GM12874 (cell line): ENCODE data around the gene OTUD1.

ENCODE experiments used
- TF ChIP-seq, protein P1 (sequence below): IDR thresholded peaks from 2 replicates; pipeline ENCODE4 v1.5.1; 2011; ENCODE audit warnings: low read depth, mild to moderate bottlenecking, control low read depth, low read length, moderate library complexity; ENCODE audit not compliant: insufficient read depth

OTUD1 gene, protein sequence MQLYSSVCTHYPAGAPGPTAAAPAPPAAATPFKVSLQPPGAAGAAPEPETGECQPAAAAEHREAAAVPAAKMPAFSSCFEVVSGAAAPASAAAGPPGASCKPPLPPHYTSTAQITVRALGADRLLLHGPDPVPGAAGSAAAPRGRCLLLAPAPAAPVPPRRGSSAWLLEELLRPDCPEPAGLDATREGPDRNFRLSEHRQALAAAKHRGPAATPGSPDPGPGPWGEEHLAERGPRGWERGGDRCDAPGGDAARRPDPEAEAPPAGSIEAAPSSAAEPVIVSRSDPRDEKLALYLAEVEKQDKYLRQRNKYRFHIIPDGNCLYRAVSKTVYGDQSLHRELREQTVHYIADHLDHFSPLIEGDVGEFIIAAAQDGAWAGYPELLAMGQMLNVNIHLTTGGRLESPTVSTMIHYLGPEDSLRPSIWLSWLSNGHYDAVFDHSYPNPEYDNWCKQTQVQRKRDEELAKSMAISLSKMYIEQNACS

GRCh38 chr10:23438547-23439451, at the start of gene OTUD1:
Gene OTUD1, plus strand, starts transcription at chr10:23439075. Its CDS starts 383 bp downstream, at chr10:23439458.
- TF ChIP-seq, protein P1, sequence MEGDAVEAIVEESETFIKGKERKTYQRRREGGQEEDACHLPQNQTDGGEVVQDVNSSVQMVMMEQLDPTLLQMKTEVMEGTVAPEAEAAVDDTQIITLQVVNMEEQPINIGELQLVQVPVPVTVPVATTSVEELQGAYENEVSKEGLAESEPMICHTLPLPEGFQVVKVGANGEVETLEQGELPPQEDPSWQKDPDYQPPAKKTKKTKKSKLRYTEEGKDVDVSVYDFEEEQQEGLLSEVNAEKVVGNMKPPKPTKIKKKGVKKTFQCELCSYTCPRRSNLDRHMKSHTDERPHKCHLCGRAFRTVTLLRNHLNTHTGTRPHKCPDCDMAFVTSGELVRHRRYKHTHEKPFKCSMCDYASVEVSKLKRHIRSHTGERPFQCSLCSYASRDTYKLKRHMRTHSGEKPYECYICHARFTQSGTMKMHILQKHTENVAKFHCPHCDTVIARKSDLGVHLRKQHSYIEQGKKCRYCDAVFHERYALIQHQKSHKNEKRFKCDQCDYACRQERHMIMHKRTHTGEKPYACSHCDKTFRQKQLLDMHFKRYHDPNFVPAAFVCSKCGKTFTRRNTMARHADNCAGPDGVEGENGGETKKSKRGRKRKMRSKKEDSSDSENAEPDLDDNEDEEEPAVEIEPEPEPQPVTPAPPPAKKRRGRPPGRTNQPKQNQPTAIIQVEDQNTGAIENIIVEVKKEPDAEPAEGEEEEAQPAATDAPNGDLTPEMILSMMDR = no peak

GRCh38 chr10:23390809-23391208, 48.1 kb upstream of the OTUD1 start:
- TF ChIP-seq, protein P1 = no peak

- TF ChIP-seq, protein P1 = no peak
These were observed 47.1 kb upstream of the OTUD1 start for GRCh38 chr10:23391821-23392220.

- TF ChIP-seq, protein P1 = no peak
These were observed 43.9 kb upstream of the OTUD1 start for GRCh38 chr10:23395017-23395416.

GRCh38 chr10:23396695-23397094, 42.2 kb upstream of the OTUD1 start:
- TF ChIP-seq, protein P1 = no peak

DNA sequence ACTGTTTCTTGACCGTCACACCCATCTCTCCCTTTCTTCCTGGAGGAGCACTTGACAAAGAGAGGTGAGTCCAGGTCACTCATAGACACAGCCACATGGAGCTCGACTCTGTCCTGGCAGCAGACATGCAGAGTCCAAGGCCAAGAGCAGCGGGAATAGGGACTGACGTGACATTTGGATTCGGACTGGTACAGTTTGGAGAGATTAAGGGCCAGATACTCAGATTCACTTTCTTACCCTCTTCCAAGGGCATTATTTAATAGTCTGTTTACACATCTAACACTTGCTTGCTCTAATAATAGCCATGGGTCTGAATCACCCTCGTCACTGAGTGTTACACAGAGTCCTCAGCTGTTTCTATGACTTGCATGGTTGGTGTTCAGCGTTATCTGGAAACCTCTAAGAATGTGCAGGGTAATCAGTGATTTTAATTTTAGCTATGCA, 39.2 kb upstream of the OTUD1 start:
- TF ChIP-seq, protein P1 = no peak

DNA sequence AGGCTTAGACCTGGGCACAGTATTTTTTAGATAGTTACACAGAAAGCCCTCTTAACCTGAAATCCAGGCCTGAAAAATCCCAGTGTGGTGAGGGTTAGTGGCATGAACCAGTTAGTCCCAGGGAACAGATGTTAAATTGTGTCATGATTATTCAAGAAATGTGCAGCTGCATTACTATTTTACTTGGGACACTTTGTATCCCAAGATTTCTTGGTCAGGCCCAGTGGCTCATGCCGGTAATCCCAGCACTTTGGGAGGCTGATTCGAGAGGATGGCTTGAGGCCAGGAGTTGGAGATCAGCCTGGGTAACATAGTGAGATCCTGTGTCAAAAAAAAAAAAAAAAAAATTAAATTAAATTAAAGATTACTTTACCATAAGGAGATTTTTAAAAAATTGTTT, 36.0 kb upstream of the OTUD1 start:
- TF ChIP-seq, protein P1 = no peak
